Ishikawa (cell line): Measurements from ENCODE around the gene PITX3.

Experiments
- CEBPB ChIP-seq: IDR thresholded peaks from 2 replicates; pipeline ENCODE4 v1.6.1; 2012
- CREB1 ChIP-seq: IDR thresholded peaks from 2 replicates; pipeline ENCODE4 v1.6.1; 2012; ENCODE audit warnings: low read depth
- EGR1 ChIP-seq: IDR thresholded peaks from 2 replicates; pipeline ENCODE4 v1.6.1; 2012
- EP300 ChIP-seq: IDR thresholded peaks from 2 replicates; pipeline ENCODE4 v1.6.1; 2012; ENCODE audit warnings: borderline replicate concordance
- FOXM1 ChIP-seq: IDR thresholded peaks from 2 replicates; pipeline ENCODE4 v1.6.1; 2012; ENCODE audit warnings: low read depth, borderline replicate concordance
- MAX ChIP-seq: IDR thresholded peaks from 2 replicates; pipeline ENCODE4 v1.6.1; 2012
- NFIC ChIP-seq: IDR thresholded peaks from 2 replicates; pipeline ENCODE4 v1.6.1; 2012
- RAD21 ChIP-seq: IDR thresholded peaks from 2 replicates; pipeline ENCODE4 v1.6.1; 2012; ENCODE audit warnings: low read depth
- TAF1 ChIP-seq: IDR thresholded peaks from 2 replicates; pipeline ENCODE4 v1.6.1; 2012; ENCODE audit warnings: low read depth, mild to moderate bottlenecking
- TCF12 ChIP-seq: IDR thresholded peaks from 2 replicates; pipeline ENCODE4 v1.6.1; 2012; ENCODE audit warnings: low read depth
- TEAD4 ChIP-seq: IDR thresholded peaks from 2 replicates; pipeline ENCODE4 v1.6.1; 2012
- YY1 ChIP-seq: IDR thresholded peaks from 2 replicates; pipeline ENCODE4 v1.6.1; 2012; ENCODE audit warnings: low read depth
- ZBTB7A ChIP-seq: IDR thresholded peaks from 2 replicates; pipeline ENCODE4 v1.6.1; 2012; ENCODE audit warnings: low read depth
- TF ChIP-seq, protein P1 (sequence below): IDR thresholded peaks from 2 replicates; pipeline ENCODE4 v1.6.1; 2012
- TF ChIP-seq, protein P2 (sequence below): IDR thresholded peaks from 2 replicates; pipeline ENCODE4 v1.6.1; 2012; ENCODE audit warnings: low read depth, mild to moderate bottlenecking

Gene PITX3

GRCh38 chr10:102230264-102230860 lies 10.9 kb downstream of the PITX3 start:
- TF ChIP-seq YY1 (no peak), CEBPB (no peak), RAD21 (no peak), FOXM1 (no peak), TCF12 (peak; percentile 72; the same call in 1 of the 2 replicates), CREB1 (0 out of 2 replicates have a peak, but pooled peaks have one; percentile 14), EGR1 (peak; percentile 81), NFIC (peak; percentile 92), ZBTB7A (peak; percentile 85; the same call in 1 of the 2 replicates), TEAD4 (peak; percentile 28; the same call in 1 of the 2 replicates), MAX (no peak), TAF1 (0 out of 2 replicates have a peak, but pooled peaks have one; percentile 32), EP300 (no peak; the same call in 1 of the 2 replicates)
- TF ChIP-seq, protein P1, sequence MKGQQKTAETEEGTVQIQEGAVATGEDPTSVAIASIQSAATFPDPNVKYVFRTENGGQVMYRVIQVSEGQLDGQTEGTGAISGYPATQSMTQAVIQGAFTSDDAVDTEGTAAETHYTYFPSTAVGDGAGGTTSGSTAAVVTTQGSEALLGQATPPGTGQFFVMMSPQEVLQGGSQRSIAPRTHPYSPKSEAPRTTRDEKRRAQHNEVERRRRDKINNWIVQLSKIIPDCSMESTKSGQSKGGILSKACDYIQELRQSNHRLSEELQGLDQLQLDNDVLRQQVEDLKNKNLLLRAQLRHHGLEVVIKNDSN = peak; percentile 30; the same call in 1 of the 2 replicates
- TF ChIP-seq, protein P2, sequence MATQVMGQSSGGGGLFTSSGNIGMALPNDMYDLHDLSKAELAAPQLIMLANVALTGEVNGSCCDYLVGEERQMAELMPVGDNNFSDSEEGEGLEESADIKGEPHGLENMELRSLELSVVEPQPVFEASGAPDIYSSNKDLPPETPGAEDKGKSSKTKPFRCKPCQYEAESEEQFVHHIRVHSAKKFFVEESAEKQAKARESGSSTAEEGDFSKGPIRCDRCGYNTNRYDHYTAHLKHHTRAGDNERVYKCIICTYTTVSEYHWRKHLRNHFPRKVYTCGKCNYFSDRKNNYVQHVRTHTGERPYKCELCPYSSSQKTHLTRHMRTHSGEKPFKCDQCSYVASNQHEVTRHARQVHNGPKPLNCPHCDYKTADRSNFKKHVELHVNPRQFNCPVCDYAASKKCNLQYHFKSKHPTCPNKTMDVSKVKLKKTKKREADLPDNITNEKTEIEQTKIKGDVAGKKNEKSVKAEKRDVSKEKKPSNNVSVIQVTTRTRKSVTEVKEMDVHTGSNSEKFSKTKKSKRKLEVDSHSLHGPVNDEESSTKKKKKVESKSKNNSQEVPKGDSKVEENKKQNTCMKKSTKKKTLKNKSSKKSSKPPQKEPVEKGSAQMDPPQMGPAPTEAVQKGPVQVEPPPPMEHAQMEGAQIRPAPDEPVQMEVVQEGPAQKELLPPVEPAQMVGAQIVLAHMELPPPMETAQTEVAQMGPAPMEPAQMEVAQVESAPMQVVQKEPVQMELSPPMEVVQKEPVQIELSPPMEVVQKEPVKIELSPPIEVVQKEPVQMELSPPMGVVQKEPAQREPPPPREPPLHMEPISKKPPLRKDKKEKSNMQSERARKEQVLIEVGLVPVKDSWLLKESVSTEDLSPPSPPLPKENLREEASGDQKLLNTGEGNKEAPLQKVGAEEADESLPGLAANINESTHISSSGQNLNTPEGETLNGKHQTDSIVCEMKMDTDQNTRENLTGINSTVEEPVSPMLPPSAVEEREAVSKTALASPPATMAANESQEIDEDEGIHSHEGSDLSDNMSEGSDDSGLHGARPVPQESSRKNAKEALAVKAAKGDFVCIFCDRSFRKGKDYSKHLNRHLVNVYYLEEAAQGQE = 0 out of 2 replicates have a peak, but pooled peaks have one; percentile 9

DNA sequence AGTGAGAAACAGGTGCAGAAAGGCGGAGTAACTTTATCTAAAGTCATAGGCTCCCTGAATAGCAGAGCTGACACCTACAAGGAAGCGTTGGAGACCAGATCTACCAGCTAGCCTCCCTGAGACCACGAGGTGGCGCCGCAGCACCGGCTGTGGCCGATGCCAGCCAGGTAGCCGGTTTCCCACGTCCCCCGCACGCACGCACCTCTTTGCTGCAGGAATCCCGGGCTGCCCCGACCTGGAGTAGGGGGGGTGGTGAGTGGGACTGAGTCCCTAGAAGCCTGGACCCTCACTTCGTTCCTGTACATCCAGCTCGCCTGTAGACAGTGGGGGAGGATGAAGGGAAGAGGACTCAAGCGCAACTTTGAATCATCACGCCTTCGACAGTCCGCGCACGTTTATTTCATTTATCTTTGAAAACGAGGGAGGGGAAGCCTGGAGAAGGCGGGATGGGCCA lies 11.5 kb downstream of the PITX3 start:
- no peak for TF ChIP-seq YY1
- no peak for TF ChIP-seq TEAD4
- peak; percentile 100 for TF ChIP-seq RAD21
- TF ChIP-seq, protein P1 = no peak
- TF ChIP-seq, protein P2 = no peak
- TF ChIP-seq MAX = peak; percentile 79
- no peak; the same call in 1 of the 2 replicates for TF ChIP-seq TAF1
- no peak for TF ChIP-seq ZBTB7A
- TF ChIP-seq EP300 = no peak; the same call in 1 of the 2 replicates
- peak; percentile 31; the same call in 1 of the 2 replicates for TF ChIP-seq EGR1

GRCh38 chr10:102227050-102227449 lies 14.3 kb downstream of the PITX3 start:
- TF ChIP-seq, protein P1 = no peak
- TF ChIP-seq, protein P2 = no peak
- no peak for TF ChIP-seq CEBPB
- no peak for TF ChIP-seq TEAD4
- TF ChIP-seq TCF12 = no peak
- no peak for TF ChIP-seq NFIC
- no peak for TF ChIP-seq MAX
- TF ChIP-seq EGR1 = no peak
- no peak for TF ChIP-seq ZBTB7A
- TF ChIP-seq FOXM1 = no peak
- no peak for TF ChIP-seq RAD21
- TF ChIP-seq CREB1 = no peak
- TF ChIP-seq TAF1 = no peak
- no peak for TF ChIP-seq EP300
